Tibial nerve (tissue), 3 donors: ENCODE measurements around the gene NONO.
"Not testable (repeated sequence)": the region's sequence is repeated elsewhere in the genome, so short reads cannot be mapped to it uniquely, and the experiment has no call there.

ENCODE experiments used
- CTCF ChIP-seq, 5 experiments: fragments of 200-600 bp in 3 of 5; fragments of 450-650 bp in 2 of 5; sonication (generic) in 3 of 5; IDR thresholded peaks; one replicate each; pipeline ENCODE4 v1.5.1; 2016 to 2019; ENCODE audit warnings: antibody characterized with exemption in 5 of 5, mild to moderate bottlenecking in 3 of 5, moderate library complexity in 2 of 5
- POLR2A ChIP-seq, 2 donors: fragments of 450-650 bp; IDR thresholded peaks; one replicate each; pipeline ENCODE4 v1.6.1; 2017; ENCODE audit warnings: antibody characterized with exemption in 2 of 2, mild to moderate bottlenecking in 2 of 2, moderate library complexity in 2 of 2

GRCh38 chrX:71316959-71317358 is 33.5 kb downstream of the NONO start:
- TF ChIP-seq CTCF, POLR2A (IDR thresholded peaks at IDR 0.05): not testable (repeated sequence)
